ENCODE data around the gene NUP43. TPM values are rescaled to one million over a fixed set of nuclear protein-coding genes. Genes with fewer than 3 reads are reported as not detected.
A peak's percentile ranks its signal among the peaks of the same experiment; 100 is the strongest.

The NUP43 gene
- total and polyA plus RNA-seq, 2 of the 13 experiments (the other 11 are each of a cell fraction or from before 2014, with no cell fraction given) = 38.9 to 85.1 TPM

DNA sequence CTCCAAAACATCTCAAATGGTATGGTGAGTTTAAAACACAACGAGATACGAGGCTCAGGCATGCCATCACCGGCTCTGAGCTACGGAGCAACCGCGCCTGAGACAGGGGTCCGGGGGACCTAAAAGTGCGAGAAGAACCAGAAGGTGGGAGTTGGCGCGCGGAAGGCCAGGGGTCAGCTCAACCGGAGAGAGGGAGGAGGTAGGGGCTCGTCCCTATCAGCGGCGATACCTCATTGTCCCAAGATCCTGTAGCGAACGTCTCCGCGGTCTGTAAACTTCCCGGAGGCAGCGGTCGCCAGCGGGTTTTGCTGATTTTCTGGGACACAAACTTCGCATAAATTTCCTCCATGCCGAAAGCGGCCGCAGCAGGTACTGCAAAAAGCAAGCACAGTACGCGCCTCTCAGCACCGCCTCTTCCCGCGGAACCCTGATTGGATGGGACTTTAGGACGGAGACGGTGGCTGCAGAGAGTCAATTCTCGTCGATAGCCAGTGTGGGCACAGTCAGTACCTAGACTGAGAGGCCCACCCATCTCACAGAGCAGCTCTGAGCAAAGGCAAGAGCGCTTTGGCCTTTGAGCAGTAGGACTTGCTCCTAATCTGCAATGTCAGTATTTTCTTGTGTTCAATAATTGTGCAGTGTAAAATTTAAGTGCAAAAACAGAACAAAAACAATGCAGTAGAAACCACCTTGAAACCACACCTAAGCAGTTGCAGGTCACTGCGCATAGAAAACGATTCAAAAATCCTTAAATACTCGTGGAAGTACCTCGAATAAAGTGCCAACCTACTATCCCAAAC is at the start of gene NUP43 (continued):
- TF ChIP-seq WIZ (CRISPR knock-in tag; IDR thresholded peaks at IDR 0.05) = peak; percentile 59; the same call in 1 of the 2 replicates
- TF ChIP-seq, protein P1, sequence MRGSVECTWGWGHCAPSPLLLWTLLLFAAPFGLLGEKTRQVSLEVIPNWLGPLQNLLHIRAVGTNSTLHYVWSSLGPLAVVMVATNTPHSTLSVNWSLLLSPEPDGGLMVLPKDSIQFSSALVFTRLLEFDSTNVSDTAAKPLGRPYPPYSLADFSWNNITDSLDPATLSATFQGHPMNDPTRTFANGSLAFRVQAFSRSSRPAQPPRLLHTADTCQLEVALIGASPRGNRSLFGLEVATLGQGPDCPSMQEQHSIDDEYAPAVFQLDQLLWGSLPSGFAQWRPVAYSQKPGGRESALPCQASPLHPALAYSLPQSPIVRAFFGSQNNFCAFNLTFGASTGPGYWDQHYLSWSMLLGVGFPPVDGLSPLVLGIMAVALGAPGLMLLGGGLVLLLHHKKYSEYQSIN (CRISPR knock-in tag; IDR thresholded peaks at IDR 0.05; ENCODE audit: borderline replicate concordance) = no peak
- no peak; the same call in 1 of the 2 replicates for TF ChIP-seq RFXAP (CRISPR knock-in tag; IDR thresholded peaks at IDR 0.05; ENCODE audit: borderline replicate concordance)
- TF ChIP-seq ZSCAN30 (CRISPR knock-in tag; IDR thresholded peaks at IDR 0.05) = peak; percentile 44; the same call in 1 of the 2 replicates
- TF ChIP-seq, protein P2, sequence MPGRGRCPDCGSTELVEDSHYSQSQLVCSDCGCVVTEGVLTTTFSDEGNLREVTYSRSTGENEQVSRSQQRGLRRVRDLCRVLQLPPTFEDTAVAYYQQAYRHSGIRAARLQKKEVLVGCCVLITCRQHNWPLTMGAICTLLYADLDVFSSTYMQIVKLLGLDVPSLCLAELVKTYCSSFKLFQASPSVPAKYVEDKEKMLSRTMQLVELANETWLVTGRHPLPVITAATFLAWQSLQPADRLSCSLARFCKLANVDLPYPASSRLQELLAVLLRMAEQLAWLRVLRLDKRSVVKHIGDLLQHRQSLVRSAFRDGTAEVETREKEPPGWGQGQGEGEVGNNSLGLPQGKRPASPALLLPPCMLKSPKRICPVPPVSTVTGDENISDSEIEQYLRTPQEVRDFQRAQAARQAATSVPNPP (CRISPR knock-in tag; IDR thresholded peaks at IDR 0.05) = 0 out of 2 replicates have a peak, but pooled peaks have one; percentile 27
- TF ChIP-seq ZNF230 (CRISPR knock-in tag; IDR thresholded peaks at IDR 0.05) = peak; percentile 93; the same call in 1 of the 2 replicates
- TF ChIP-seq, protein P3, sequence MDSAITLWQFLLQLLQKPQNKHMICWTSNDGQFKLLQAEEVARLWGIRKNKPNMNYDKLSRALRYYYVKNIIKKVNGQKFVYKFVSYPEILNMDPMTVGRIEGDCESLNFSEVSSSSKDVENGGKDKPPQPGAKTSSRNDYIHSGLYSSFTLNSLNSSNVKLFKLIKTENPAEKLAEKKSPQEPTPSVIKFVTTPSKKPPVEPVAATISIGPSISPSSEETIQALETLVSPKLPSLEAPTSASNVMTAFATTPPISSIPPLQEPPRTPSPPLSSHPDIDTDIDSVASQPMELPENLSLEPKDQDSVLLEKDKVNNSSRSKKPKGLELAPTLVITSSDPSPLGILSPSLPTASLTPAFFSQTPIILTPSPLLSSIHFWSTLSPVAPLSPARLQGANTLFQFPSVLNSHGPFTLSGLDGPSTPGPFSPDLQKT (CRISPR knock-in tag; IDR thresholded peaks at IDR 0.05; ENCODE audit: borderline replicate concordance) = no peak
- 0 out of 2 replicates have a peak, but pooled peaks have one; percentile 82 for TF ChIP-seq SAFB2 (CRISPR knock-in tag; IDR thresholded peaks at IDR 0.05; ENCODE audit: borderline replicate concordance, low read depth)
- TF ChIP-seq ZNF569 (CRISPR knock-in tag; IDR thresholded peaks at IDR 0.05; ENCODE audit: borderline replicate concordance) = no peak
- TF ChIP-seq YEATS4 (CRISPR knock-in tag; IDR thresholded peaks at IDR 0.05; ENCODE audit: borderline replicate concordance) = peak; percentile 95
- TF ChIP-seq KDM2A (CRISPR knock-in tag; IDR thresholded peaks at IDR 0.05; ENCODE audit: borderline replicate concordance, low read depth) = peak; percentile 86; the same call in 1 of the 2 replicates
- TF ChIP-seq ZNF180 (CRISPR knock-in tag; IDR thresholded peaks at IDR 0.05; ENCODE audit: borderline replicate concordance, low read depth) = no peak
- no peak for TF ChIP-seq HOXA7 (CRISPR knock-in tag; IDR thresholded peaks at IDR 0.05)
- TF ChIP-seq DMAP1 (CRISPR knock-in tag; IDR thresholded peaks at IDR 0.05) = peak; percentile 87; the same call in 1 of the 2 replicates
- no peak for TF ChIP-seq ZNF615 (CRISPR knock-in tag; IDR thresholded peaks at IDR 0.05; ENCODE audit: borderline replicate concordance)
- TF ChIP-seq, protein P4, sequence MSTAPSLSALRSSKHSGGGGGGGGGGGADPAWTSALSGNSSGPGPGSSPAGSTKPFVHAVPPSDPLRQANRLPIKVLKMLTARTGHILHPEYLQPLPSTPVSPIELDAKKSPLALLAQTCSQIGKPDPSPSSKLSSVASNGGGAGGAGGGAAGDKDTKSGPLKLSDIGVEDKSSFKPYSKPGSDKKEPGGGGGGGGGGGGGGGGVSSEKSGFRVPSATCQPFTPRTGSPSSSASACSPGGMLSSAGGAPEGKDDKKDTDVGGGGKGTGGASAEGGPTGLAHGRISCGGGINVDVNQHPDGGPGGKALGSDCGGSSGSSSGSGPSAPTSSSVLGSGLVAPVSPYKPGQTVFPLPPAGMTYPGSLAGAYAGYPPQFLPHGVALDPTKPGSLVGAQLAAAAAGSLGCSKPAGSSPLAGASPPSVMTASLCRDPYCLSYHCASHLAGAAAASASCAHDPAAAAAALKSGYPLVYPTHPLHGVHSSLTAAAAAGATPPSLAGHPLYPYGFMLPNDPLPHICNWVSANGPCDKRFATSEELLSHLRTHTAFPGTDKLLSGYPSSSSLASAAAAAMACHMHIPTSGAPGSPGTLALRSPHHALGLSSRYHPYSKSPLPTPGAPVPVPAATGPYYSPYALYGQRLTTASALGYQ (CRISPR knock-in tag; IDR thresholded peaks at IDR 0.05) = 0 out of 2 replicates have a peak, but pooled peaks have one; percentile 11
- TF ChIP-seq RBM22 (optimal IDR thresholded peaks at IDR 0.05; ENCODE audit: low read length) = no peak
- peak; percentile 95 for TF ChIP-seq ZMYM3 (CRISPR knock-in tag; IDR thresholded peaks at IDR 0.05)
- no peak; the same call in 1 of the 2 replicates for TF ChIP-seq ZNF775 (CRISPR knock-in tag; IDR thresholded peaks at IDR 0.05; ENCODE audit: borderline replicate concordance)
- TF ChIP-seq TRIM24 (CRISPR knock-in tag; IDR thresholded peaks at IDR 0.05) = no peak
- peak; percentile 75 for TF ChIP-seq CREM (IDR thresholded peaks at IDR 0.05)
- TF ChIP-seq CREM (CRISPR knock-in tag; IDR thresholded peaks at IDR 0.05) = no peak
- TF ChIP-seq KAT7 (CRISPR knock-in tag; IDR thresholded peaks at IDR 0.05; ENCODE audit: borderline replicate concordance) = peak; percentile 97

All from HepG2 (cell line).